SH-SY5Y (cell line): ENCODE data around the gene HEPACAM.

Experiments
- GATA2 ChIP-seq: IDR thresholded peaks from 2 replicates; pipeline ENCODE4 v1.6.1; 2011; ENCODE audit warnings: mild to moderate bottlenecking, low read depth, low read length
- GATA3 ChIP-seq: IDR thresholded peaks from 2 replicates; pipeline ENCODE4 v1.6.1; 2011; ENCODE audit warnings: low read depth, mild to moderate bottlenecking, low read length, moderate library complexity

HEPACAM gene

DNA sequence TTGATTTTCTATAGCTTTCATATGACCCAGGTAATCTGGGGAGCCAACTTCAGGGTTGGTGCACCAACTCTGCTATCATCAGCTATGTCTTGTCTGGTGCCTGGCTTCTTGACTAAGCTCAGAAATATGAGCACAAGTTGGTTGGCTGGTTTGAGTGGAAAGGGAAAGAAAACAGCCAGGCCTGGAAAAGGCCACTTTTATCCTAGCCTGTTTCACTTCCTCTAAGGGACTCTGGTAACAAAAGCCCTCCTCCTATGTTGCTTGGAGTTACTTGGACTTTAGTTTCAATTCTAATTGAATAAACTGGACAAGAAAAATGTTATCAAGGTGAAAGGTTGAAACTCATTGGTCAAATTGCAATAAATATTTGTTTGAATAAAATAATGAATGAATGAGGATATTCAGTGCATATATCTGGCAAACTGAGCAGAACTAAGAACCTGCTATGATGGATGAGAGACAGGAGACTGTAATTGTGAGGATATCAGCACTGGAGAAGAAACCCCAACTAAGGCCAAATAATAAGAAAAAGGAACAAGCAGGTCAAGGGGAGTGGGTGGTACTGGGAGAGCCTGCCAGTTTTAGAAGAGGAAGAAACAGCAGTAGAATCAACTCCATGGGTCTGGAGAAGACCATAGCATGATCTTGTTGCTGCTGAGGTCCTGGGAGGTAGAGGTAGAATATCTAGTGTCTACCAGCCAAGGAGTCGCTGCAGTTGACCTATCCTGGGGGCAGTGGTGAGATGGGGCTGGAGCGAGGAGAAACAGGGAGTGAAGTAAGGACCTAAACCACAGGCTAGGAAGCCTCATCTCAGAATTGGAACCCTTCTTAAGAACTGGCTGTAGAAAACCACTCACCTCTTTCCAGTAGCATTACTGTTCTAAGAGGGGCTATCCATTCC, 46.4 kb downstream of the HEPACAM start:
- TF ChIP-seq GATA3 = no peak
- TF ChIP-seq GATA2 = no peak

DNA sequence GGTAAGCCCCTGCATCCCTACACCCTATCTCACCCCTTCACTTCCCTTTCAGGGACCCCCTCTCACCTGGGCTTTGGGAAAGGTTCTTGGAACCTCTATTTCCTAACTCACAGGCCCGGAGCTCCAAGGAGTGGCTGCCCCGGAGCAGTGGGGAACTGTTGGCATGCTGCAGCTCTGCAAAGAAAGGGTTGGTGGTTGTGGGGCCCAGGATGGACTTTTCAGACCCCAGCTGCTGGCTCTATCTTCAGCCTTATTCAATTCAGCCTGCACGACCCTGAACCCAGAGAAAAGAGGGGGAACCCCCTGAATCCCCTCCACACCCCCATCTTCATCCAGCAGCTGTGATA, 48.2 kb downstream of the HEPACAM start:
- TF ChIP-seq GATA3 = no peak
- no peak for TF ChIP-seq GATA2

DNA sequence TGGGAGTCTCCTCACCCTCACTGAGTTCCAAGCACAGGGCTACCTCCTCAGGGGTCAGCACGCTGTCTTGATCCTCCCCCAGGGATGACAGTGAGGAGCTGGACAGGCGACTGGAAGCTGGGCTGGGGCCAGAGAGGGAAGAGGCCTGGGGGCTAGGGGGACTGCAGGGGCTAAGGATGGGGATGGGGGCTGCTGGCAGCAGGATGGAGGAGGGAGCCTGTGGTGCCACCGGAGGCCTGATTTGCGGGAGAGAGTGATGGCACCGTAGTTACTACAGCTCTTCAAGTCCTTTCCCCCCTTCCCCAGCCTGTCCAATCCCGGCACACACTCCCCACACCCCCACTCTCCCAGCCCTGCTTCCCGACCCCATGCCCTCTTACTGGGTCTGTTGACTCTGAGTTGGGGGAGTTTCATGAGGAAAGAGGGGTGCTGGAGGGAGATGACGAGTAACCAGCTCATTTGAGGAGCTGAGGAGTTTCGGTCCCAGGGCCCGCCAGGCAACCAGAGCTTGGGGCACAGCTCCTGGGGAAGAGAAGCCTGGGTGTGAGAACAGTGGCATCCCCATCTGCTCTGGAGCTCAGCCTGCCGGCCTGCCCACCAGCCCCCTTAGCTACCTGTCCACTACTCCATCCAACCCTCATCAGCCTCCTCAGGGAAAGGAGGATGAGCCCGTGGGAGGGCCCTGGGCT, 48.7 kb downstream of the HEPACAM start:
- TF ChIP-seq GATA3 (no peak), GATA2 (no peak)

DNA sequence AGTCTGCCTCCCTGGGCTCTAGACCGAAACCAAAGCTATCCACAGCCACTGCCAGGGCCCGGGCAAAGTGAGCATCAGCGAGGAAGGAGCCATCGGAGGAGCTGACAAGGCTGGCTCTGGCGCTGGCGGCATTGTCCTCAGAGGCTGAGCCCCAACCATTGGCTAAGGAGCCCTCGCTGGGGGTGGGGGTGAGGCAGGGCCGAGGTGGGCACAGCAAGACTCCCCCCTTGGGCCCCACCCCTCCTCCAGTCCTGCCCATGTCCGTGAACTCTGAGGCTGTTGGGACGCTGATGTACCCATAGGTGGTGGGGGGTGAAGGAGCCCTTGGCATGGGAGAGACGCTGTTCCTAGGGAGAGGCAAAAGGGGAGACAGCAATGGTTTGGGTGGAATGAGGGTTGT, 49.4 kb downstream of the HEPACAM start:
- TF ChIP-seq GATA2 (no peak), GATA3 (no peak)

DNA sequence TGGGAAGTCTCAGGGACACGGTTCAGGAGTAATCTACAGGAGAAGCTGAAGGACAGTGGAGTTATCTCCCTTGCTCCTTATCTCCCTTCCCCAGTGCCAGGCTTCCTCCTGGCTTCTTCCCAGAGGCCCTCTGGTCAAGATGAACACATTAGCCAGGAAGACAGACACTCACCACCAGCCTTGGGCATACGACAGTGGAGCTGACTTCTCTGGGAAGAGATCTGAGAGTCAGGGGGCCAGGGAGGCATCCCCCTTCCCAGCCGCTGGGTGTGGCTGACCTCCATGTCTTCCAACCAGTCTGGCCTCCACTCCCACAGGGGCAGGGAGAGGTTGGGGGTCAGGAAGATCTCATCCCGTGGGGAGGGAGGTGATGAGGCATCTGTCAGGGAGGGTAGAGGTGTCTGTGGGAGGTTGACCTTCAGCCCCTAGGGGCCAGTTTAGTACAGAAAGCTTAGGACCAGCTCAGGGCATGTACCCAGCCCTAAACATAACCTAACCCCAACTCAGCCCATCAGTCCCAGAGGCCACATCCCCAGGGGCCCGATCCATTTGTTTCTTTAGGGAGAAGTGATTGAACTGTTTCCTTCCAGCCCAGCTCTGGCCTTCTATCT, 50.9 kb downstream of the HEPACAM start:
- no peak for TF ChIP-seq GATA3
- no peak for TF ChIP-seq GATA2

DNA sequence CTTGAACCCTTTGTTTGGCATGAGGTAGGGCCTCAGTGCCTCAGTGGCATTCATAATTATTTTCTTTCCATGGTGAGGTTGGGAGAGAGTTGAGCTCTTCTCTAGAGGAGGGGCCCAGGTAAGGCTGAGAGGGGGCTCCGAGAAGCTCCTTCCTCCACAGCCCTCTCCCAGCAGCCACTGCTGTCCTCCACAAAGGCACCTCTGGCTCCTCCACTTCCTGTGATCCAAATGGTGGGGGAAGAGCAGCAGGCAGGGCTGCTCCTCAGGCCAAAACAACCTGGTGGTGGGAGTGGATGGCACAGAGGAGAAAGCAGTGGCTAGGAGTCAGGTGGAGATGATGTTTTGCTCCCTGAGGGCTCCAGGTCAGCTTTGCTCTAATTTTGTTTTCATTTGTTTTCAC, 51.5 kb downstream of the HEPACAM start:
- TF ChIP-seq GATA3 (no peak), GATA2 (no peak)

DNA sequence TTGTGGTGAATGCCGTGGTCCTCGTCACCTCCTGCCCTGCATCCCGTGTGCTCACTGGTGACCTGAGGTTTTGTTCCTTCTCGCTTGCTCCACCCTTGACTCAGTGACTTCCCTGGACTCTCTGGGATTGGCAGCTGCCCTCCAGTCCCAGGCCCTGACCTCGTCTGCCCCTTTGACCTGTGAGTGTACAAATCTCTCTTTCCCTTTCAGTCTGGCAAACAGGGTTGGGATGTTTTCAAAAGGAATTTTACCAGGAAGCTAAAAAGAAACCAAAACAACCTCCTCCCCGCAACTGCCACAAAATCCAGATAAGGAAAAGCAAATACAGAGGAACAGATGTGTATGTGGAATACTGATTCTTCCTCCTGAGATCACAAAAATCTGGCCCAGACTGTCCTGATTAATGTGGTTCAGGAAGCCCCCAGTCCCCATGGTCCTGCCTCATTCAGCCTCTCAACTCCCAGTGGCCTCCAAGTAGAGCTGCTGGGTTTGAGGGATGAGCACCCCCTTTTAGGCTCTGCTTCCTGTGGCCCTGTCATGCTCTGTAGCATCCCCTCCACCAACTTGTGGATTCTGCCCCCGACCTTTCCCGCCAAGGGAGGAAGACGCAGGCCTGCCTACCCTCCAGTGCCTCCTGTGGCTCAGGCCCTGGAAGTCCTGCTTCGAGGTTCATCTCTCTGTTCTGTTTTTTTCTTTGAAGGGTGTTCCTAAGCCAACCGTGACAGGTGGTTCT, 53.3 kb downstream of the HEPACAM start:
- no peak for TF ChIP-seq GATA3
- no peak for TF ChIP-seq GATA2

DNA sequence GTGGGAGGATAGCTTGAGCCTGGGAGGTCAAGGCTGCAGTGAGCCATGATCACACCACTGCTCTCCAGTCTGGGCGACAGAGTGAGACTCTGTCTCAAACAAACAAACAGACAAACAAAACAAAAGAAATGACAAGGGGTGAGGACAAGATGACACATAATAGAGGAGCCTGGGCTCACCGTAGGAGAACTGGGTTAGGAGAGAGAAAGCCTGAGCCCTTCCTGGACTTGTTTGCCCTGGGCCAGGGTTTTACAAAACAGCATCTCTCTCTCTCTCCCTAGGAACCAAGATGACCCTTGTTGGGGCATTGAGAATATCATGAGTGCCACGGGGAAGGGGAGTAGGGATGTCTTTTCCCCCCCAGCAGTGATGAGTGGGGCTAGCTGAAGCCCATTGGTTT, 54.9 kb downstream of the HEPACAM start:
- TF ChIP-seq GATA3 (no peak), GATA2 (no peak)

DNA sequence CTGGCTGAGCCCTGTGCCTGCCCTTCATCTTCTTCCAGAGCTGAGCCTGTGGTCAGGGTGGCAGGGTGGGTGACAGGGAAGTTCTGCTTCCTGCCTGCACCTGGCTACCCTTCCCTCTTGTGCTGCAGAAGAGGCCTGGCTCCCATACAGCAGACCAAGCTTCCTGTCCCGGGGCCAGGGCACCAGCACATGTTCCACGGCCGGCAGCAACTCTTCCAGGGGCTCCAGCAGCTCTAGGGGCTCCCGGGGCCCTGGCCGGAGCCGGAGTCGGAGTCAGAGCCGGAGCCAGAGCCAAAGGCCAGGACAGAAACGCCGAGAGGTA, 55.6 kb downstream of the HEPACAM start:
- TF ChIP-seq GATA2 (no peak), GATA3 (no peak)

DNA sequence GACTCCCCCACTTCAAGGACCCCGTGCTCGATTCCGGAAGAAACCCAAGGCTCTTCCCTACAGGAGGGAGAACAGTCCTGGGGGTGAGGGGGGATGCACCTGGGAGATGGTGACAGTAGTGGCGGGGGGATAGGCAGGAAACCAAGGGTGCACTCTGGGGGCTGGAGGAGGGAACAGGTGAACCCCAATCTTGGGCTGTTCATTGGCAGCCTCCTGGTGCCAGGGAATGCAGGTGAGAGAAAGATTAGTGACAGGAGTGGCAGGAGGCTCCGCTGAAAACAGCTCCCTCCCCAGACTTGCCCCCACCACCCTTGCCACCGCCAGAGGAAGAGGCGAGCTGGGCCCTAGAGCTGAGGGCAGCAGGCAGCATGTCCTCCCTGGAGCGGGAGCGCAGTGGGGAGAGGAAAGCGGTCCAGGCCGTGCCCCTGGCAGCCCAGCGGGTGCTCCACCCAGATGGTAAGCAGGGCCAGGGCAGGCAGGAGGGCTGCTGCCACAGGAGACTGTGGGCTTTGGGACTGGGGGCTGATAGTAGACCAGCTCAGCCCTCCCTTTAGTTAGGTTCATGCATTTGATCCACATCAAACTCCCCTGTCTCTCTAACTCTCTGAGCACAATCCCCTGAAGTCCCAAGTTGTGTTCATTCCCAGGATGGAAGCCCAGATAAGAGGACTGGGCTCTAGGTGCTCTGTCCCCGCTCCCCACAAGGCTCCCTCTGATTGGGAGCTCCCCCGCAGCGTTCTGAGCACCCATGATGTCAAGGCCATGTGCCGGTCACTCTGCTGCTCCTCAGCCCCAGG, 56.2 kb downstream of the HEPACAM start:
- TF ChIP-seq GATA2 = no peak
- TF ChIP-seq GATA3 = no peak

DNA sequence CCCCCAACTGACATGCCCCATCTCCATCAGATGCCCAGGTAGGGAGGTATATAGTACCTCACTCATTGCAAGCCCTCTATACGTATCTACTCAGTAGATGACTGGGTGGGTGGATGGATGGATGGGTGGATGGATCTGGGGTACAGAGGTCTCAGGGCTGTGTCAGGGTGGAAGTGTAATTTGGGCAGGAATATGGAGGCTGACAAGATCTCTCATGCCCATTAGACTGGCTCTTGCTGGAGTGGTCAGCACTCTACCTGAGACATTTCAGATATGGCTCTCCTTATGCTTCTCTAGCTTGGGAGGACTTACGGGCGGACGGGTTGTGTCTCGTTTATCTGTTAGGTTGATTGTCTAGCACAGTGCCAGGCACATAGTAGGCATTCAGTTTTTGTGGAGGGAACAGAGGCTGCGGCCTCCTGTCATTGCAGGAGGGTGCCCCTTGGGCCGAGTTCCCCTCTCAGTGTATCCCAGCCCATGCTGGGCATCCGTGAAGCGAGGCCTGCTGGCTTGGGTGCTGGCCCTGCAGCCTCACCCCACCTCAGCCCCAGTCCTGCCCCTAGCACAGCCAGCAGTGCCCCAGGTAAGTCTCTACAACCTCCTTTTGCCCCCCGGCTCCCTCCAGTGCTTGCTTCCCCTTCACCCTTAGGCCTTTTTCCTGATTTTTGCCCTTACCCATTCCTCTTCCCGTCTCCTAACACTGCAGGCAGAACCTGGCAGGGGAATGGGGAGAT, 56.9 kb downstream of the HEPACAM start:
- TF ChIP-seq GATA2 = no peak
- TF ChIP-seq GATA3 = no peak

DNA sequence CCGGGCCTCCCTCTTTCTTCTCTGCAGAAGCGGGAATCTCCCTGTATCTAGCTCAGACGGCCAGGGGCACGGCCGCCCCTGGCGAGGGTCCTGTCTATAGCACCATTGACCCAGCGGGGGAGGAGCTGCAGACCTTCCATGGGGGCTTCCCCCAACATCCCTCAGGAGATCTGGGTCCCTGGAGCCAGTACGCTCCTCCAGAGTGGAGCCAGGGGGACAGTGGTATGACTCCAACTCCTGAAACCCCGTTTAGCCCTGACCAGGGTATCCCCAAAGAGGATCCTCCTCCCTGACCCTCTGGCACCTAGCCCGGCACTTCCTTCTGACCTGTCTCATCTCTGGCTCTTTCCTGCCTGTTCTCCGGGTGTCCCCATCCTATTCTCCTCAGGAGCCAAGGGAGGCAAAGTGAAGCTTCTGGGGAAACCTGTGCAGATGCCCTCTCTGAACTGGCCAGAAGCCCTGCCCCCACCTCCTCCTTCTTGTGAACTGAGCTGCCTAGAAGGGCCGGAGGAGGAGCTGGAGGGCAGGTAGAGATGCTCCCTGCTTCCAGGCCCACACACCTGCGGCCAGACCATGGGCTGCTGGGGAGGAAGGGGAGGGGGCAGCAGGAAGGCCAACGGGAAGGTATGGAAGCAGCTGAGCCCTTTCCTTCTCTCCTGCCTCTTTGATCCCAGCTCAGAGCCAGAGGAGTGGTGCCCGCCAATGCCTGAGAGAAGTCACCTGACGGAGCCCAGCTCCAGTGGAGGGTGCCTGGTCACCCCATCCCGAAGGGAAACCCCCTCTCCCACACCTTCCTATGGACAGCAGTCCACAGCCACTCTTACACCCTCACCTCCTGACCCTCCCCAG, 57.7 kb downstream of the HEPACAM start:
- no peak for TF ChIP-seq GATA2
- no peak for TF ChIP-seq GATA3

DNA sequence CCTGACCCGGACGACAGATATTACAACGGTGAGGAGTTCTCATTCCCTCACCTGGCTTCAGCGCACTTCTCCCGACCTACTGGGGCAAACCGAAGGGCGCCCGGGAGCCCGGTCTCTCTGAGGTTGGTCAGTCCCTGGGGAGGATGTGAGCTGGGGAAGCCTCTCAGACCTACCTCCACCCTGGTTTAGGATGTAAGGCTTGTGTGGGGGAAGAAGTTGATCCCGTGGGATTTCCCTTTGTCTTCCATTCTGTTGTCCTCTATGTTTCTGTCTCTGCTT, 58.3 kb downstream of the HEPACAM start:
- TF ChIP-seq GATA3 (no peak), GATA2 (no peak)
